AG04450 (cell line): Measurements from ENCODE around the gene CLDN16. TPM values are rescaled to one million over a fixed set of nuclear protein-coding genes. Genes with fewer than 3 reads are reported as not detected.

Source experiments
- CTCF ChIA-PET: fragments of 300-600, 350-600 bp; formaldehyde crosslinking; extraction: SDS; loops from one replicate; lab custom pipeline; 2022; ENCODE audit warnings: antibody characterized with exemption, inconsistent platforms; lab: Charles Lee
- POLR2A ChIA-PET: fragments of 350-600 bp; formaldehyde crosslinking; extraction: SDS; loops from one replicate; lab custom pipeline; 2021; ENCODE audit warnings: antibody characterized with exemption, inconsistent platforms; lab: Yijun Ruan, JAX
- DNase-seq: peaks from one replicate; pipeline ENCODE4 v3.0.0-alpha.2; 2011; ENCODE audit warnings: low read depth, low spot score
- H3K27ac ChIP-seq: one replicate; pipeline ENCODE4 v1.5.1; 2012; ENCODE audit warnings: low read depth, low read length, control low read depth
- H3K27me3 ChIP-seq: one replicate; pipeline ENCODE4 v1.6.0; 2012; ENCODE audit warnings: low read length; ENCODE audit not compliant: control insufficient read depth, insufficient read depth
- H3K4me3 ChIP-seq: 2 replicates; pipeline ENCODE4 v1.5.1; 2011; ENCODE audit warnings: mild to moderate bottlenecking, low read depth, low read length, control low read depth
- H3K9me3 ChIP-seq: 2 replicates; pipeline ENCODE4 v1.5.1; 2012; ENCODE audit warnings: low read length; ENCODE audit not compliant: control insufficient read depth, insufficient read depth
- CTCF ChIP-seq: IDR thresholded peaks from 2 replicates; pipeline ENCODE4 v1.5.1; 2011; ENCODE audit warnings: low read depth, low read length, control low read depth, inconsistent platforms
- polyA plus RNA-seq: library from polyadenylated mRNA; depleted of rRNA; stranded (reverse); fragments of >200 nt; gene quantifications from 2 replicates; pipeline ENCODE4 v1.2.3, GENCODE V29; 2011

The CLDN16 gene
- polyA plus RNA-seq, 1 experiment: 0.04 TPM

- H3K27me3 ChIP-seq: no peaks in the 10 kb centered on the region
- no peak overlapping the region for H3K4me3 ChIP-seq
- ChIA-PET CTCF (interaction anchor here (1.1 kb wide), 1 partner anchor 43 kb away, joined by 4 read pairs; no protein-coding TSS in a partner anchor), POLR2A (no interaction called here)
- no peak overlapping the region for H3K27ac ChIP-seq
- H3K9me3 ChIP-seq: no peaks in the 10 kb centered on the region
- TF ChIP-seq CTCF: no peak
- DNase-seq: no peak
Measured at GRCh38 chr3:190381441-190381840, 6.5 kb upstream of the CLDN16 start.

- no peak overlapping the region for H3K27ac ChIP-seq
- H3K27me3 ChIP-seq: no peaks in the 10 kb centered on the region
- DNase-seq: no peak
- POLR2A ChIA-PET: no interaction called here
- TF ChIP-seq CTCF: no peak
- H3K4me3 ChIP-seq: no peak overlapping the region
- CTCF ChIA-PET: no interaction called here
- H3K9me3 ChIP-seq: no peaks in the 10 kb centered on the region
Measured at GRCh38 chr3:190382082-190382481, 5.9 kb upstream of the CLDN16 start.

GRCh38 chr3:190384309-190384756, 3.6 kb upstream of the CLDN16 start:
- no peak for DNase-seq

GRCh38 chr3:190385731-190386688, 2.0 kb upstream of the CLDN16 start:
- CTCF ChIA-PET: interaction anchor here (1.2 to 2.8 kb wide), 2 partner anchors 64 to 425 kb away, joined by 10 to 12 read pairs; partner anchors contain the start of gene CLDN1
- H3K27me3 ChIP-seq: no peaks in the 10 kb centered on the region
- POLR2A ChIA-PET: no interaction called here
- no peaks in the 10 kb centered on the region for H3K9me3 ChIP-seq
- H3K27ac ChIP-seq: peak overlapping the region; percentile 84
- DNase-seq: peak; percentile 84
- peak overlapping the region; percentile 12; the same call in 1 of the 2 replicates for H3K4me3 ChIP-seq
- no peak for TF ChIP-seq CTCF

More at GRCh38 chr3:190384309-190384756, 3.6 kb upstream of the CLDN16 start:
- ChIA-PET POLR2A (no interaction called here), CTCF (interaction anchor here (0.5 to 2.8 kb wide), 4 partner anchors 159 to 423 kb away, joined by 3 to 19 read pairs (median 8); no protein-coding TSS in a partner anchor)
- peak; percentile 66 for TF ChIP-seq CTCF
- H3K9me3 ChIP-seq: no peaks in the 10 kb centered on the region
- H3K27me3 ChIP-seq: no peaks in the 10 kb centered on the region
- H3K4me3 ChIP-seq: no peak overlapping the region
- H3K27ac ChIP-seq: no peak overlapping the region

- no peak for DNase-seq
- ChIA-PET POLR2A (no interaction called here), CTCF (interaction anchor here (1.5 to 2.8 kb wide), 3 partner anchors 35 to 427 kb away, joined by 4 to 12 read pairs (median 4); no protein-coding TSS in a partner anchor)
- H3K9me3 ChIP-seq: no peaks in the 10 kb centered on the region
- H3K27me3 ChIP-seq: no peaks in the 10 kb centered on the region
- TF ChIP-seq CTCF: no peak
- no peak overlapping the region for H3K4me3 ChIP-seq
- no peak overlapping the region for H3K27ac ChIP-seq
Measured at GRCh38 chr3:190388703-190389102, 740 bp downstream of the CLDN16 start.
